GM19468 (cell line): ENCODE results near the gene DOP1B.
"Not testable (repeated sequence)": the region's sequence is repeated elsewhere in the genome, so short reads cannot be mapped to it uniquely, and the experiment has no call there.

Source experiments
- ATAC-seq: cut with Tn5 transposase; IDR thresholded peaks from one replicate; pipeline ENCODE4 v1.9.1; 2021; ENCODE audit warnings: mild to moderate bottlenecking, moderate library complexity, moderate number of reproducible peaks; ENCODE audit not compliant: unreplicated experiment; ENCODE audit errors: extremely low read depth

Gene DOP1B, protein sequence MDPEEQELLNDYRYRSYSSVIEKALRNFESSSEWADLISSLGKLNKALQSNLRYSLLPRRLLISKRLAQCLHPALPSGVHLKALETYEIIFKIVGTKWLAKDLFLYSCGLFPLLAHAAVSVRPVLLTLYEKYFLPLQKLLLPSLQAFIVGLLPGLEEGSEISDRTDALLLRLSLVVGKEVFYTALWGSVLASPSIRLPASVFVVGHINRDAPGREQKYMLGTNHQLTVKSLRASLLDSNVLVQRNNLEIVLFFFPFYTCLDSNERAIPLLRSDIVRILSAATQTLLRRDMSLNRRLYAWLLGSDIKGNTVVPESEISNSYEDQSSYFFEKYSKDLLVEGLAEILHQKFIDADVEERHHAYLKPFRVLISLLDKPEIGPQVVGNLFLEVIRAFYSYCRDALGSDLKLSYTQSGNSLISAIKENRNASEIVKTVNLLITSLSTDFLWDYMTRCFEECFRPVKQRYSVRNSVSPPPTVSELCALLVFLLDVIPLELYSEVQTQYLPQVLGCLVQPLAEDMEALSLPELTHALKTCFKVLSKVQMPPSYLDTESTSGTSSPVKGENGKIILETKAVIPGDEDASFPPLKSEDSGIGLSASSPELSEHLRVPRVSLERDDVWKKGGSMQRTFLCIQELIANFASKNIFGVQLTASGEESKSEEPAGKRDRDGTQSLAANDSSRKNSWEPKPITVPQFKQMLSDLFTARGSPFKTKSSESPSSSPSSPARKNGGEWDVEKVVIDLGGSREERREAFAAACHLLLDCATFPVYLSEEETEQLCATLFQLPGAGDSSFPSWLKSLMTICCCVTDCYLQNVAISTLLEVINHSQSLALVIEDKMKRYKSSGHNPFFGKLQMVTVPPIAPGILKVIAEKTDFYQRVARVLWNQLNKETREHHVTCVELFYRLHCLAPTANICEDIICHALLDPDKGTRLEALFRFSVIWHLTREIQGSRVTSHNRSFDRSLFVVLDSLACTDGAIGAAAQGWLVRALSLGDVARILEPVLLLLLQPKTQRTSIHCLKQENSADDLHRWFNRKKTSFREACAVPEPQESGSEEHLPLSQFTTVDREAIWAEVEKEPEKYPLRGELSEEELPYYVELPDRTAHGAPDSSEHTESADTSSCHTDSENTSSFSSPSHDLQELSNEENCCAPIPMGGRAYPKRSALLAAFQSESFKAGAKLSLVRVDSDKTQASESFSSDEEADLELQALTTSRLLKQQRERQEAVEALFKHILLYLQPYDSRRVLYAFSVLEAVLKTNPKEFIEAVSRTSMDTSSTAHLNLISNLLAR (N-terminal part only)

DNA sequence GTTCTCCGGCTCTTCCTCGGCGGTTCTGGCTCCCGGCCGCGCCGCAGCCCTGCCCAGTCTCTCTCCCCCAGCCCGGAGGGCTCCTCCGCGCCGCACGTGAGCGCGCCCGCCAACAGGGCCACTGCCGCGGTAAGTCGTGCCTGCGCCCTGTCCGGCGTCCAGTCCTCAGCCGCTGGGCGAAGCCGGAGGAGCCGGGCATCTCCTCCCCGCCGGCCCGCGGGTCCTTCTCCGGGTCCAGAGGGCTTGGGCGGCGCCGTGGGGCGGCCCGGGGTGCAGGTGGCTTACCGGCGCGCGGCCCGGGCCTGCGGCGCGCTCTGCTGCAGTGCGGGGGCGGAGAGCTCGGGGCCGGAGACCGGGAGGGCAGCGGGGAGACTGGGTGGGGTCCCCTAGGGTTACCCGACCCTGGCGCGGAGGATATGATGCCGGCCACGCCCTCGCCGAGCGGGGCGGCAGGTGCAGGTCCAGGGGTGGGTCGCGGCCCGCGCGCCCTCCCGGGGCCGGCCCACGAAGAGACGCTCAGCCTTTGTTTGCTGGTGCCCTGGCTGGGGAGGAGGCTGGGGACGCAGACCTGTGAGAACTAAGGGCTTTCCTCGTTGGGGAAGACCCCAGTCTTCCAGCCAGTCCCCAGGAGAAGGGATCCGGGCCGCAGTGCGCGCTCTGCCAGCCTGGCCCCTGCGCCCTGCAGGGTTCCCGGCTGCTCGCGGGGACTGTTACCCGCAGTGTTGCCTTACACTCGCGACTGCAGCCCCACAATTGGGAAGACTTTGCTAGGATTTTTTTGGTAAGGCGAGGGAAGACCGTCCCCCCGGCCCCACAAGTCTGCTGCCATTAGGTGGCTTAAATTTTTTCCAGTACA, at the start of gene DOP1B:
Gene DOP1B (plus strand): TSS at position 10 of the 856 bp plus-strand sequence. CDS start 7,910 bp downstream, outside the sequence.
- peak; percentile 8 for ATAC-seq

DNA sequence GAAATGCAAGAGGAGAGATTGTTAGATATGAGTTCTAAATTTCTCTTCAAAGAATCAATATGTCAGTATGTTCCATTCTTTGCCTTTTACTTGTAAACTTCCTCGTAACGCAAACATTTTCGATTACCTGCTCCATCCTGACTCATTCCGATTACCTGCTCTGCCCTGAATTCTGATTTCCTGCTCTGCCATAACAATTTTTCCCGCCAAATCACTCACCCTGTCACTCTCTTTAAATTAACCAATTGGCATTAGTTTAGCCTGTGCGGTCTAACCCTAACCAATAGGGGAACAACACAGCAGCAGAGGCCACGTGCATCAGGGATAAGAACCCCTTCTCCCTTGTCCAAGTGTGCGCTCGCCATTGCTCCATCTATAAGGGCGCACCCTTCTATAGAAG, 46.8 kb upstream of the DOP1B start:
- no peak for ATAC-seq

DNA sequence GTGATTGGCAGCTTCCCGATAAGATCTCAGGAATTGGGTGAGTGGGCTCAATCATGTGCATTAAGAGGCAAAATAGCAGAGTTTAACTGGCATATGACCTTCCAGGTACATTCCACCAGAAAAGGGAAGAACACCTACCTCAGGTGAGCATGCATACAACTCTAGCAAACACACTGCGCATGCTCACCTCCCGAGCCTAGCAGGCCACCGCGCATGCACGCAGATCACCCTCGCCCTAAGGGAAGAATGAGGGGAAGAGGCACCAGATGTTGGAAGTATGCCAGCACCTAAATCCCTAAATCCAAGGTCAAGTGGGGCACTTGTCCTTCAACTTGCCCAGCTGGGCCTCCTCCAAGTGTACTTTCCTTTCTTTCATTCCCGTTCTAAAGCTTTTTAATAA, 45.4 kb upstream of the DOP1B start:
- ATAC-seq, result no peak

DNA sequence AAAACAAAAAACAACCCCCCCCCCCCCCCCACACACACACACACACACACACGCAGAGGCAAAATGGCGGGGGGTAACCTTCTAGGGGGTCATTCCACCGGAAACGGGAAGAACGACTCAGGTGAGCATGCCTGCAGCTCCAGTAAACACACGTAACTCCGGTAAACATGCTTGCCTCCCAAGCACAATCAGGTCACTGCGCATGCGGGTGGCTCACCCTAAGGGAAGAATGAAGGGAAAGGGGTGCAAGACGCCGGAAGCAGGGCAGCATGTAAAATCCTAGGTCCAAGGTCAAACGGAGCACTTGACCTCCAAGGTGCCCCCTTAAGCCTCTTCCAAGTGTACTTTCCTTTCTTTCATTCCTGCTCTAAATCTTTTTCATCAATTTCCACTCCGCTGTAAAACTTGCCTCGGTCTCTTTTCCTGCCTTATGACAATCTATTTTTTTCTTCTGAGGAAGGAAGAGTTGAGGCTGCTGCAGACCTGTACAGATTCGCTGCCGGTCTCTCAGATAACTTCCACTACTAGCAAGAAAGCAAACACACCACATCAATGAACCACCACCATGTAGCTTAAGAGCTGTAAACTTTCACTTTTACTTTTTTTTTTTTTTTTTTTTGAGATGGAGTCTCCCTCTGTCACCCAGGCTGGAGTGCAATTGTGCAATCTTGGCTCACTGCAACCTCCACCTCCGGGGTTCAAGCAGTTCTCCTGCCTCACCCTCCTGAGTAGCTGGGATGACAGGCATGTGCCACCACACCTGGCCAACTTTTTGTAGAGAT, 42.8 kb upstream of the DOP1B start:
- no peak for ATAC-seq

DNA sequence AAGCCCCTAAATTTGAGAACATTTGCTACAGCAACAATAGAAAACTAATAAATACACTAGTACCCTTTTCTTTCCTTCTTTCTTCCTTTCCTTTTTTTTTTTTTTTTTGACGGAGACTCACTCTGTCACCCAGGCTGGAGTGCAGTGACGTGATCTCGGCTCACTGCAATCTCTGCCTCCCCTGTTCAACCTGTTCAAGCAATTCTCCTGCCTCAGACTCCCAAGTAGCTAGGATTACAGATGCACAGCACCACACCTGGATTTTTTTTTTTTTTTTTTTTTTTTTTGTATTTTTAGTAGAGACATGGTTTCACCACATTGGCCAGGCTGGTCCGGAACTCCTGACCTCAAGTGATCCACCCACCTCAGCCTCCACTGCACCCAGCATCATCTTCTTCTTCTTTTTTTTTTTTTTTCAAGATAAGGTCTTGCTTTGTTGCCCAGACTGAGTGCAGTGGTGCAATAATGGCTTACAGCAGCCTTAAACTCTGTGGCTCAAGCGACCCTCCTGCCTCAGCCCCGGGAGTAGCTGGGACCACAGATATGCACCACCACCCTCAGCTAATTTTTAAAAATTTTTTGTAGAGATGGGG, 41.4 kb upstream of the DOP1B start:
- ATAC-seq, result no peak

DNA sequence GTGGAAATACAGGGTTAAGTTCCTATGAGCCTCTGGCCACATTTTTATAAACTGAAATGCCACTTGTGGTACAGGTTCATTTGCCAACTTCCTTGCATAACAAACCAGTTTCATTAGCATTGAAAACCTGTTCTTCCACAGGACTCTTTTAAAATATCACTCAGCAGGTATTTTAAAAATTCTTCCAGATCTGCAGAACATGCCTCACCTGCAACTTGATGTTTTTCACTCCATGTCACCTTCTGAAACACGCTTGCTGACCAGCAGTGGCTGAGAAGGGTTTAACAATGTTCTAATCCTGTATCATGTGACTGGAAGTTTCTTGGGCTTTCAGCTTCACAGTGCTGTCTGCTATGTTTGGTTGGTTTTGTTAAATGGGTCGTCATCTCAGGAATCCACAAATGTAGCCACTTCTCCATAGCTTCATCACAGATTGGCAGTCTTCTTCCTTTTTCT, 39.3 kb upstream of the DOP1B start:
- ATAC-seq, result no peak

DNA sequence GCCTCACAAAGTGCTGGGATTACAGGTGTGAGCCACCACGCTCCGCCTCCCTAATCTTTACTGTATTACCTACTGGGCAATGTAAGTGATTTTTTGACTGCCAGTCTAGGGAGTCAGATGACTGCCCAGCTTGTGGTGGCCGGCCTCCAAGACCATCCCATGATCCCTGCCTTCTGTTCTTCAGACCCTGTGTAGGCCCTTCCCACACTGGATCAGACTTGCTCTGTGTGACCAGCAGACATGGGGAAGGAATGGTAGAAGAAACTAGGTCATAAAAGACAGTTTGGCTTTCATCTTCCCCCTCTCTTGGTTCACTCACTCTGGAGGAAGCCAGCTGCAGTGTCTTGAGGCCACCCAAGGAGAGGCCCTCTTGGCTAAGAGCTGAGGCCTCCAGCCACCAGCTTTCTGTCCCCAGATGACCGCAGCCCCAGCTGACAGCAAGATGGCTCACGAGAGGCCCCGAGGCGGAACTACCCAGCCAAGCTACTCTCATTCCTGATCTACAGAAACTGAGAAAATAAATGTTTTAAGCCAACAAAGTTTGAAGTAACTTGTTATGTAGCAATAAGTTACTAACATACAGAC, 36.2 kb upstream of the DOP1B start:
- ATAC-seq, result no peak

DNA sequence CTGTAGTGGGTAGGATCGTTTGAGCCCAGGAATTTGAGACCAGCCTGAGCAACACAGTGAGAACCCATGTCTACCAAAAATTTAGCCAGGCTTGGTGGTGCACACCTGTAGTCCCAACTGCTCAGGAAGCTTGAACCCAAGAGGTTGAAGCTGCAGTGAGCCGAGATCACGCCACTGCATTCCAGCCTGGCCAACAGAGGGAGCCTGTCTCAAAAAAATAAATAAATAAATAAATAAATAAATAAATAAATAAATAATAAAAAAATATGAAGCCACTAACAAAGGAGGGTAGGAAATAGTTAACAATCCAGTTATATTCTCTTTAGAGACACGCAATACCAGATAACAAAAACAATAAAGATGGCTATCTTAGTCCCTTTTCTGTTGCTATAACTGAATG, 33.6 kb upstream of the DOP1B start:
- ATAC-seq, result no peak

DNA sequence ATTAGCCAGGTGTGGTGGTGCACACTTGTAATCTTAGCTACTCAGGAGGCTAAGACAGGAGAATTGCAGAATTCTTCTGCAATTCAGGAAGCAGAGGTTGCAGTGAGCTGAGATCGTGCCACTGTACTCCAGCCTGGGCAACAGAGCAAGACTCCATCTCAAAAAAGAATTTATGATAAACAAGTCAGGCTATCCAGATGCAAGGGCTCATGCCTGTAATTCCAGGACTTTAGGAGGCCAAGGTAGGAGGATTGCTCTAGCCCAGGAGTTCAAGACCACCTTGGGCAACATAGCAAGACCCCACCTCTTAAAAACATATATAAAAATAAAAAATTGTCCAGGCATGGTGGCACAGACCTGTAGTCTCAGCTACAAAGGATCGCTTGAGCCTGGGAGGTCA, 32.2 kb upstream of the DOP1B start:
- ATAC-seq, result no peak

DNA sequence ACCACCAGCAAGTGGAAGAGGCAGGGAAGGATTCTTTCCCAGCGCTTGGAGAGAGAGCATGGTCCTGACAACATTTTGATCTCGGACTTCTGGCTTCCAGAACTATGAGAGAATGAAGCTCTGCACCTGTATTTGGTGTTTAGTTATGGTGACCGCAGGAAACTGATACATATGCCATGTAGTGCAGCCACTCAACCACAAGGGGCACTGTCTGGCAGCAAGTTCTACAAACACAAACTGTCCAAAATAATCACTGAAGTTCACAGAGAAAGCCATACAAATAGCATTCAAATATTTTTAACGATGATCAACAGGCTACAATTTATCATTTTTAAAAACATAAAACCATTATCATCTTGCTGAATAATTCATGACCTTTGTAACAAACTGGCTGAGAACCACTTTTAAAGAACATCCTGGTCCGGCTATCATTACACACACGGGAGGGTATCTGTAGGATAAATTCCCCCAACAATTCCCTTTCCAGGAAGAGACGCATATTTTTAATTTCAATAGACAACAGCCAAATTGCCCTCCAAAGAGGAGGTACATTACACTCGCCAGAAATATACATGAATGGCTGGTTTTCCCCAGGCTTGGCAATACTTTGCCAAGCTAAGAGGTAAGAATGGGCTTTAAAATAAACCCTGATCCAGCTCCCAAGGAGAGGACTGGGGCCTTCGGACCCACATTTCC, 31.0 kb upstream of the DOP1B start:
- no peak for ATAC-seq

DNA sequence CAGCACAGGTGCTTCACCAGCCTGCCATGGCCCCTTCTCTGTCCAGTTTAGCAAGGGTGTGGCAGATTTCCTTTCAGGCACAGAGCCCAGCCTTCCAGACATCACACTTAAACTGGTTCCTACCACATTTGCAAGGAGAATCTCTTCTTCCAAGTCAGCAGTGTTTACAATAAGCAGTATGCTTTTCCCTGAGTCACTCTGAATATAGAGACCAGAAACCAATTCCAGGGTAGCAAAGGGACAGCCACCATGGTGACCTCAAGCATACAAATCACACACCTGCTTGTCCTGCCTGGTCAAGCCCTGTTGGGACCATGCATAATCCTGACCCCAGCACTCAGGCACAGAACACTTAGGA, 30.4 kb upstream of the DOP1B start:
- no peak for ATAC-seq

DNA sequence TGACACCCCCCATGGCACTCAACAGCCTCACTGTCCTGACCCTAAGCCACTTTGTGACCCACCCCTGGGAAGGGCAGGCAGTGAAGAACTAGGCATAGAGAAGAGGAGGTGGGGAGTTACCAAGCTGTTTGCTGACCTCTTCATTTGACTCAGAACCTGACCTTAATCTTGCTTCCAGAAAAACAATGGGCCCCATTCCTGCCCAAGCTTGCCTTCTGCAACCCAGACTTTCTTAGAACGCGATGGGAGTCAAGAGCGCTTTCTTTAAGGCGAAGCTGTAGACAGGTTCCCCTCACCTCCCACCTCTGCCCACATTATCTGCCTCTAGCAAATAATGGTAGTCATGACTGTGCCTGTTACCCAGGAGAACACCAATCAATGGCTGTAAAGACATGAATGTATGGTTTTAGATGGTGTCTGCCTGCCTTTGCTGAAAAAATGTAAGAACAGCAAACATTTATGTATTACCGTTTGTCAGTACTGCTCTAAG, 30.0 kb upstream of the DOP1B start:
- ATAC-seq, result no peak

DNA sequence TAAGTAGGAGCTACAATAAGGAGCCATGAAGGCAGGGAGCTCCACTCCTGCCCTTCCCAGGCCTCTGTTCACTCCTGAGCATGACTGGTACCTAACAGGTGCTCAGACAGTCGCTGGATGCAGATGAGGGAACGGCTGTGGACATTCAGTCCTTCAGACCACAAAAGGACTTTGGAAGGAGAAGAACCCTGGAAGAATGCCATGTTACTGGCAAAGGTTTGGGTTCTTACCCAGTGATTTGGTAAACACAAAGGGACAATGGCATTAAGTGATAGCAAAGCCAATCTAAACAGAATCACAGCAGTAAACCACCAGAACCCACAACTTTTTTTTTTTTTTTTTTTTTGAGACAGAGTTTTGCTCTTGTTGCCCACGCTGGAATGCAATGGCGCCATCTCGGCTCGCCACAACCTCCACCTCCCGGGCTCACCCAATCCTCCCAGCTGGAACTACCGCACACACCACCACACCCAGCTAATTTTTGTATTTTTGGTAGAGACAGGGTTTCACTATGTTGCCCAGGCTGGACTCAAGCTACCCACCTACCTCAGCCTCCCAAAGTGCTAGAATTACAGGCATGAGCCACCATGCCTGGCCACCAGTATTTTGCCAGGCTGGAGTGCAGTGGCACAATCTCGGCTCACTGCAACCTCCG, 29.2 kb upstream of the DOP1B start:
- no peak for ATAC-seq

DNA sequence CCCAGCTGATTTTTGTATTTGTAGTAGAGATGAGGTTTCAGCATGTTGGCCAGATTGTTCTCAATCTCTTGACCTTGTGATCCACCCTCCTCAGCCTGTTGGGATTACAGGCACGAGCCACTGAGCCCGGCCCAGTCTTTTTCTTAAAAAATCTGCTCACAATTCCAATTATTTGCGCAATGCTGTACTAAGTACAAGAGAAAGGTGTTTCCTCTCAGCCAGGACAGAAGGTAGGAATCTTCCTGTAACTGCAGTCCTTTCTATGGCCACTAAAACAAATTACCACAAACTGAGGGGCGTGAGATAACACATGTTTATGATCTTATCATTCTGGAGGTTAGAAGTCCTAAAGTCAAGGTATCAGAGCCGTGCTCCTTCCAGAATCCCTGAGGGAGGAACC, 28.6 kb upstream of the DOP1B start:
- ATAC-seq, result no peak

DNA sequence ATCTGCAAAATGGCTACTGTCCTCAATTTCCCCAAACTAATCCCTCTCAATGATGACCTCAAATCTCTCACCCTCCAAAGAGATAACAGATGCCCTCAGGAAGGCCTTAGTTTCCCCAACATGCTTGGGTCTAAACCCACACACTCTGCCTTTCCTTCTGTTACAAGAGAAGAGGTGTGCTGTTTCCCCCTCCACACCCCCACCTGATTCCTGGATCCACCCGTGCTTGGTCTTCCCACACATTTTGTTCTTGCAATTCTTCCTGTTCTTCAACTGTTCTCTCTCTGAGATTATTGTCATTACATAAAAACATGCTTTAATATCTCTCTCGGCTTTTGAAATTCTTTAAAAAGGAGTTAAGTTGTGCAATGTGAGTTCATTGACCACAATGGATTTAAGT, 27.4 kb upstream of the DOP1B start:
- no peak for ATAC-seq

DNA sequence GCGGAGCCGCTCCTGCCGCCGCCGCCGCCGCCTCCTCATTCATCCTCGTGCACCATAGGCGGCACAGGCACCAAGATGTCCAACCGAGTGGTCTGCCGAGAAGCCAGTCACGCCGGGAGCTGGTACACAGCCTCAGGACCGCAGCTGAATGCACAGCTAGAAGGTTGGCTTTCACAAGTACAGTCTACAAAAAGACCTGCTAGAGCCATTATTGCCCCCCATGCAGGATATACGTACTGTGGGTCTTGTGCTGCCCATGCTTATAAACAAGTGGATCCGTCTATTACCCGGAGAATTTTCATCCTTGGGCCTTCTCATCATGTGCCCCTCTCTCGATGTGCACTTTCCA, 26.2 kb upstream of the DOP1B start:
- ATAC-seq, result not testable (repeated sequence)

DNA sequence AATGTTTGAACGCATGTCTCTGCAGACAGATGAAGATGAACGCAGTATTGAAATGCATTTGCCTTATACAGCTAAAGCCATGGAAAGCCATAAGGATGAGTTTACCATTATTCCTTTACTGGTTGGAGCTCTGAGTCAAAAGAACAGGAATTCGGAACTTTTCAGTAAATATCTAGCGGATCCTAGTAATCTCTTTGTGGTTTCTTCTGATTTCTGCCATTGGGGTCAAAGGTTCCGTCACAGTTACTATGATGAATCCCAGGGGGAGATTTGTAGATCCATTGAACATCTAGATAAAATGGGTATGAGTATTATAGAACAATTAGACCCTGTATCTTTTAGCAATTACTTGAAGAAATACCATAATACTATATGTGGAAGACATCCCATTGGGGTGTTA, 25.8 kb upstream of the DOP1B start:
- not testable (repeated sequence) for ATAC-seq
